HG02973 (cell line): ENCODE results near the gene WDR74.

ENCODE experiments used
- ATAC-seq: cut with Tn5 transposase; IDR thresholded peaks from one replicate; pipeline ENCODE4 v1.9.1; 2021; ENCODE audit warnings: moderate library complexity; ENCODE audit not compliant: unreplicated experiment

WDR74 gene

DNA sequence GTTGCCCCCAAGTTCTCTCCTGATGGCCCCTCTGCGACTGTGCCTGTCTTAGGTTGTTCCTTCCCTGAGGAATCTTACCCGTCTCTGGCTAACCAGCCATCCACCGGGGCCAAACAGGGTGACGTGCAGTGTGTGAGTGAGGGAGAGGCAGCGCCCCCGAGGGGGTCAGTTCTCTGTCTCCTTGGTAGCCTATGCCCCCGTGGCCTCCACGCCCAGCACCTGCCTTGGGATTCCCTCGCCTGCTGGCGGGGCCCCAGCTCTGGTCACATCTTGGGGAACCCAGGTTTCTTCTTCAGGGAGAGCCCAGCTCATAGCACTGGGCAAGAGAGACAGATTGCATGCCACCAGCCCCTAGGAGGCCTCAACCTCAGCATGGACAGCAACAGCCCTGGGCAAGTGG lies 39.9 kb downstream of the WDR74 start:
- no peak for ATAC-seq

DNA sequence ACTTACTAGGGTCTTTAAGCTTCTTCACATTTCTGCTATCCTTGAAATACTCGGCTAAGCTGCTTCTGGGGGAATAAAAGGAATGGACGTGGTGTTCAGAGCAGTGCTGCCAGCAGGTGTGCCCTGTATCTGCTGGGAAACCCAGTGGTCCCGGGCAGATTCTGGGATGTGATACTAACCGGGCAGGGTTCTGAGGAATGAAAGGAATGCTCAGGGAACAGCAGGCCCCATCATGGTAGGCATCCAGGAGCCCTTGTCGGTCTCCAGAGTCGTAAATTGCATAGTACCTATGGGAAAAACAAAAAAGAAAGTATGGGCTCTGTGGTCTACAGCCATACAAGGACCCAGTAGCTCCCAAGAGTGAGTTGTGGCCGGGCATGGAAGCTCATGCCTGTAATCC lies 43.1 kb downstream of the WDR74 start:
- no peak for ATAC-seq

DNA sequence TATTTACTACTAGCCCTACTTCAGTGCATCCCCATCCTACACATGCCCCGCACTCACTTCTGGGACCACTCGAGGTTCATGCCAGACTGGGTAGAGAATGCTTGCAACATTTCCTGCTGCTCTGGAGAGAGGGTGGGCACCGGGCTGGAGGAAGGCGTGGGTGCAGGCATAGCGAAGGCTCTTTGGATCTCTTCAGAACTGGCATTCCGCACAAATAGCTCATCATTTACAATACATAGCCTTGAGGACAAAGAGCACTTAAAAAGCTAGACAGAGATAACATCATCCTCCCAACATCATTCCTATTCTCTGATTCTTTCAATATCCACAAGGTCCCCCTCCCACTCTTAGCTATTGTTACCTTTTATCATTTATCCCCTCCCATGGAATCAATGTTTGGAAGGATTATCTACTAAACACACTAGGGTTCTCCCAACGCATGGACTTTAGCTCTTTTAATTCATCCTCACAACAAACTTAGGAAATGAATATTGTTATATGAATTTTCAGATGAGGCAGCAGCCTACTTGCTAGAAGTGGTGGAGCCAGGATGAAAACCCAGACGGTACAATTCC lies 45.1 kb downstream of the WDR74 start:
- no peak for ATAC-seq

DNA sequence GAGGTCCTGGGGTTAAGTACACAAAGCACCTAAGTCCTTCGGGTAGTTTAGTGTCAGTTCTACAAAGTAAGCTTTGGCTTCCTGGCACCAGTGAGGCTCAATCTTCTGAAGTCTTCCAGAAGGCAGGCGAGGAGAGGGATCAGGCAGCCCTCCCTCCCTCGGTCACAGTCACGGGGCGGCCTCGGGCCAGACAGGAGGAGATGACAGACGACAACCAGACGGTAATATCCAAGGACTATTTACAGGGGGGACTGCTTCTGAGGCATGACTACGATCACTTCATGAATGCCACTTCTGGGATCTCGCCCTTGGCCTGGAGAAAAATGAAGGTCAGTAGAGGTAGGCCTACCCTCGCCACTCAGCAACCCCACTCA lies 47.2 kb downstream of the WDR74 start:
- ATAC-seq, result no peak

DNA sequence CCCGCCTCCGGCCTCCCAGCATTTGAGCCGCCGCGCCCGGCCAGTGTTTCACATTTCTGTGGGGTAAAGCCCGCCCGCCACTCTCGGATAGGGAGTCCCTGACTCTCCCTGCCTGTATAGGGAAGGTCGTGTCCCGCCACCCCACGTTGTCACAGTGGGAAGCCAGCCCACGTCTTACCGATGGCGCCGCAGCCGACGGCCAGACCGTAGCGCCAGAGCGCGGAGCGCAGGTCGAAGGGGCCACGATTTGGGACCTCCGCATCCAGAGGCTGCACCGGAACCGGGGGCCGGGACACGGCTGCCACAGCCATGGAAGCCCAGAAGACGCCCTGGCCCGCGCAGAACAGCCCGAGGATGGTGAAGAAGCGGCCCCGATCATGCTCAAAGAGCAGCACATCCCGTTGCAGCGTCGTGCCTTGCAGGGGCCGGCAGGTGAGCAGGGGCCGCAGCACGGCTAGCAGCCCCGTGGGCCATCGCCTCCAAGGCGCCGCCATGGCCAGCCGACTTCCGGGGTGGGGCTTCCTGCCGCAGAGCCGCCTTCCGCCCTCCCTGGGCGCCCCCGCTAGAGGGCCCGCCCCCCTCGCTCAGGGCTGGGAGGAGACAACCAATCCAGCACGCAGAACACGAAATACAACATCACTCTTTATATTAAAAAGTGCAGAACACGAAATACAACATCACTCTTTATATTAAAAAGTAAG lies 47.7 kb downstream of the WDR74 start, which contains the start of gene TMEM223:
Gene TMEM223 (minus strand): TSS at position 506 of the 701 bp plus-strand sequence. CDS start 12 bp downstream, at position 494.
- peak; percentile 66 for ATAC-seq

DNA sequence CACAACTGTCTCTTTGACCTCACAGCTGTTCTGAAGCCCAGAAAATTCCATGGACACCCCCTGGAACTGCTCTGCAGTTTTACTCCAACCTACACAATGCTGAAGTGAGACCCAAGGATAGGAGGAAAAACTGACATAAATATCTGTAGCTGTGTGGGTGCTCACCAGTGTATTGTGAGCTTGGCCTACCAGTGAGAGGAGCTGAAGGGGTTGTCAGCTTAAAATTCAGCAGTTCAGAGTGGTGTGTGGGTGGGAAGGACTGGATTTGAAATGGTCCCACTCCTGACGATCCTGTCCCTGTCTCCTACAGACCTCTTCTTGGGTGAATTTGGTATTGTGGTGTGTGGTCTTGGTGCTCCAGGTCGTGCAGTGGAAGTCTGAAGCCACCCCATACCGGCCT lies 49.8 kb downstream of the WDR74 start:
- no peak for ATAC-seq

DNA sequence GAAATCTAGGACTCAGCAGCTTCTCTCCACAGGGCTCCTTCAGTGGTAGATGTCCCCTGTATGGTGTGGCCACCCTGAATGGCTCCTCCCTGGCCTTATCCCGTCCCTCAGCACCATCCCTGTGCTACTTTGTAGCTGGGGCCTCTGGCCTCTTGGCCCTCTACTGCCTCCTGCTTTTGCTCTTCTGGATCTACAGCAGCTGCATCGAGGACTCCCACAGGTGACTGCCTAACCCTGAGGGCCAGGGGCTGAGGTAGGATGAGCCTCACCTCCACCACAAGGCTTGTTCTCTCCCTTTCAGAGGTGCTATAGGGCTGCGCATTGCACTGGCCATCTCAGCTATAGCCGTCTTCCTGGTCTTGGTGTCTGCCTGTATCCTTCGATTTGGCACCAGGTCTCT lies 50.4 kb downstream of the WDR74 start:
- ATAC-seq, result no peak

DNA sequence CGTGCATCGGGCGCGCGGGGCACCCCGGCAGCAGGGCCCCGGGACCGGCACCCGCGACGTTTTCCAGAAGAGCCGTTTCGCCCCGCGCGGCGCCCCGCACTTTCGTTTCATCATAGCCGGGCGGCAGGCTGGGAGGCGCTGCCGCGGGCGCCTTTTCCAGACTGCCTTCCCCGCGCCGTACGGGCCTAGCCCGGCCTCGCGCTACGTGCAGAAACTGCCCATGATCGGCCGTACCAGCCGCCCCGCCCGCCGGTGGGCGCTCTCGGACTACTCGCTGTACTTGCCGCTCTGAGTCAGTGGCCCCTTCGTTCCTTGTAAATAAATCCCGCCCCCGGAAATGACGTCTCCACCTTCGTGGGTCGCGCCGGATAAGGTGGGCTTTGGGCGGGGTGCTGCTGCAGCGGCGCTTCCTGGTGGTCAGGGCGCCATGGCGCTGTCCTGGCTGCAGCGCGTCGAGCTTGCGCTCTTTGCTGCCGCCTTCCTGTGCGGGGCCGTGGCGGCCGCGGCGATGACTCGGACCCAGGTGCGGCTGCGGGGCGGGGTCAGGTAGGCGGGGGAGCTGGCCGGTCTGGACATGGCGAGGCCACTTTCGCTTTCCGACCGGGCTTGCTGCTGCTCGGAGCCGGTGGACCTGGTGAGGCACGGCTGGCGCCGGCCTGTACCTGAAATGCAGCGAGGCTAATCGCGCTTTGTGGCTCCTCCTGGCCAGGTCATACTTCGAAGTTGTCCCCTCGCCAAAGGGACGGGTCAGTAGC lies 52.2 kb downstream of the WDR74 start, which contains the start of gene TMEM179B:
Gene TMEM179B (plus strand): TSS at position 398 of the 755 bp plus-strand sequence. CDS start 30 bp downstream, at position 428.
- ATAC-seq, result peak; percentile 45

DNA sequence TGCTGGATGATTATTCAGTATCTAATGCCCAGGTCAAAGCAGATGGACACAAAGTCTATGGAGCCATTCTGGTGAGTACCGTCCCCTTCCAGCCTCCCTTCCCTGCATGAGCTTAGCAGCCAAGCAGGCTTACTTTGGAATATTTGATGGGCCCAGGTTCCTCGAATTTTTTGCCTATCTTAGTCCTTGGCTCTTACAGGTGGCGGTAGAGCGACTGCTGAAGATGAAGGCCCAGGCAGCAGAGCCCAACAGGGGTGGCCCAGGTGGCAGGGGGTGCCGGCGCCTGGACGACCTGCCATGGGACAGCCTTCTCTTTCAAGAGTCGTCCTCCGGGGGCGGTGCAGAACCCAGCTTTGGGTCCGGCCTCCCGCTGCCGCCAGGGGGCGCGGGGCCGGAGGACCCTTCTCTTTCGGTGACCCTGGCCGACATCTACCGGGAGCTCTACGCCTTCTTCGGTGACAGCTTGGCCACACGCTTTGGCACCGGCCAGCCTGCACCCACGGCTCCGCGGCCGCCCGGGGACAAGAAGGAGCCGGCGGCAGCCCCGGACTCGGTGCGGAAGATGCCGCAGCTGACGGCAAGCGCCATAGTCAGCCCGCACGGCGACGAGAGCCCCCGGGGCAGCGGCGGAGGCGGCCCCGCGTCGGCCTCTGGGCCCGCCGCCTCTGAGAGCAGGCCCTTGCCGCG lies 52.9 kb downstream of the WDR74 start:
- ATAC-seq, result peak; percentile 64
